Adrenal gland (tissue), 12 donors: ENCODE data around the gene SLC66A1. TPM values are rescaled to one million over a fixed set of nuclear protein-coding genes. Genes with fewer than 3 reads are reported as not detected.
"Not testable (repeated sequence)": the region's sequence is repeated elsewhere in the genome, so short reads cannot be mapped to it uniquely, and the experiment has no call there.

ENCODE experiments used
- DNase-seq, 7 donors: peaks; one replicate each; pipeline ENCODE4 v3.0.0-alpha.2; 2019 to 2020
- H3K27ac ChIP-seq, 5 donors: fragments of 200-600 bp; sonication (generic) in 4 of 5; 1 replicate in 3 of 5; 2 replicates in 2 of 5; pipeline versions ENCODE4 v1.5.1 to v1.8.0; 2016 to 2020; ENCODE audit warnings: mild to moderate bottlenecking in 1 of 5
- H3K27me3 ChIP-seq: fragments of 200-600 bp; 2 replicates; pipeline ENCODE4 v1.8.0; 2021
- H3K36me3 ChIP-seq, 2 donors: fragments of 200-600 bp; replicated peaks in 1 of 2; 1 replicate in 1 of 2; 2 replicates in 1 of 2; pipeline versions ENCODE4 v1.5.1 to v1.8.0; 2018 to 2022
- H3K4me1 ChIP-seq, 2 donors: fragments of 200-600 bp; replicated peaks in 1 of 2; 1 replicate in 1 of 2; 2 replicates in 1 of 2; pipeline versions ENCODE4 v1.5.1 to v1.8.0; 2018 to 2021
- H3K4me3 ChIP-seq, 4 donors: fragments of 200-600 bp; sonication (generic) in 3 of 4; one replicate each; pipeline ENCODE4 v1.5.1; 2016 to 2018
- H3K9me3 ChIP-seq, 3 donors: fragments of 200-600 bp; sonication (generic) in 1 of 3; replicated peaks in 1 of 3; 1 replicate in 2 of 3; 2 replicates in 1 of 3; pipeline versions ENCODE4 v1.5.1 to v1.8.0; 2016 to 2021
- POLR2A ChIP-seq, 2 donors: fragments of 450-650 bp; IDR thresholded peaks; one replicate each; pipeline ENCODE4 v1.6.1; 2017; ENCODE audit warnings: antibody characterized with exemption in 2 of 2, mild to moderate bottlenecking in 2 of 2, moderate library complexity in 1 of 2
- WGBS, 4 donors: extraction: QIAGEN DNeasy Blood & Tissue Kit in 2 of 4; methylation state at CpG; one replicate each; pipeline versions ENCODE4 v1.1.5 to v1.1.7; 2013 to 2017; 5-methylcytosine and 5-hydroxymethylcytosine counted together
- intact Hi-C, 2 donors: fragments of 100-400 bp; cut with DNase I; formaldehyde crosslinking; loops; one replicate each; pipeline versions ENCODE4 v1.14.1 to v1.15.0; 2022 to 2023
- polyA plus RNA-seq, 3 donors: library from polyadenylated mRNA; stranded (reverse); fragments of 200-250 nt in 2 of 3; fragments of 350-450 nt in 1 of 3; fragmentation: Illumina TruSeq in 1 of 3; extraction: RNeasy Lipid Tissue Mini Kit (QIAGEN cat#74804) in 1 of 3; gene quantifications; one replicate each; pipeline ENCODE4 v1.2.3, GENCODE V29; 2013 to 2014
- total RNA-seq, 9 donors: library from RNA; depleted of rRNA in 4 of 9; stranded (reverse); fragments of >200 nt in 4 of 9; fragments of 120-200 nt in 1 of 9; fragmentation: NEBNext Ultra II Directional in 1 of 9; extraction: Animal tissue kit (Norgen Biotek cat#: 25700) in 1 of 9; gene quantifications; one replicate each; pipeline versions ENCODE4 v1.1.0 to v1.2.4, GENCODE V29; 2013 to 2023
- TF ChIP-seq, protein P1 (sequence below), 6 experiments: fragments of 450-650 bp in 4 of 6; fragments of 200-600 bp in 2 of 6; sonication (generic) in 1 of 6; IDR thresholded peaks; 1 replicate in 5 of 6; 2 replicates in 1 of 6; pipeline versions ENCODE4 v1.5.1 to v1.8.0; 2016 to 2021; ENCODE audit warnings: antibody characterized with exemption in 6 of 6, mild to moderate bottlenecking in 2 of 6, moderate library complexity in 1 of 6
- donor health status: healthy with polysubstance abuse.
- donor health status: Bipolar disorder and iron deficiency.
- donor health status: DM: yes; HTN: yes; CAD: no.
- donor health status: DM: no; HTN: no; CAD: no.
- donor health status: DM: no; HTN: no; CAD: no.
- donor health status: DM: yes; HTN: yes; CAD: no.

Gene SLC66A1
- total and polyA plus RNA-seq, 12 donors: 19.1 to 82.9 (median 36.5) TPM

DNA sequence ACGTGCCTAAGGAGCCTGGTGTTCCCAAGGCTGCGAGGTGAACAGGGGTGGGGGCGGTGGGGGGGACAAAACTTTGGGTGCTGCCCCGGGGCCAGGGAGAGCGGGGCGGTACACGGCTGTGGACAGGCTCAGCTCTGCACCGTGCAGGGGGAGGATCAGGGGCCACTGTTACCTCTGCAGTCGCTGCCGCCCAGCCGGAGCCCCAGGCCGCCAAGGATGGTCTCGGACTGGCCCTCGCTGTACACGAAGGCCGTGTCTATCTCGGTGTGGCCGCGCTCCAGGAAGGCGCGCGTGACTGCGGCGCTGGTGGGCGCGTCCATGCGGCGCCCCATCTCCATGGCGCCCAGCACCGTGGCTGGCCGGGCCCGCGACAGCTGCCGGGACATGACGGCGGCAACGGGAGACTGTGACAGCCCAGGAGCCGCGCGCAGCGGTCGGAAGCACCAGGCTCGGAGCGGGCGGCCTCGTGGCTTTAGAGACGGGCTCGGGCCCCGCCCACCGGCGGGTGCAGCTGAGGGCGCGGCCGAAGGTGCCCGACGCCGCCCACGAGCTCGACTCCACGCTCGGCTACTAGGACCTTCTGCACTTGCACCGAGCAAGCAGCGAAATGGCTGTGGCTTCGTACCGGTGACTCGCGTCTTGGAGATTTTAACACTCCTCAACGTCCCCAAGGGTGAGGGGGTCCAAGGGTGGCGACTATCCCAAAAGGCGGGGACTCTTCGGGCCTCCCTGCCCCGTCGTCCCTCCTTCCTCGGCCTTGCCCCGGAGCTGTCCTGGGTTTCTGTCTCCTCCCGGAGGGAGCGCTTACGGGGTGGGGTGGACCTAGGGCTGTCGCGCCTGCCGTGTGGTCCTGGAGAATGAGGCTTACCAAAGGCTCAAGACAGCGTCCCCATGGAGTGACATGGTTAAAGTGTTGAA, 23.5 kb upstream of the SLC66A1 start, which contains the start of gene AKR7A3:
AKR7A3 (minus strand) TSS at position 447 of the 918 bp plus-strand sequence; CDS start at position 386, 61 bp downstream.
- intact Hi-C loops: not testable (repeated sequence)
- peak within 1 kb of the TSS in 1 of 5 donors; percentile 8 for H3K27ac ChIP-seq
- DNase-seq: peak; percentile 60 to 83 (median 69)

DNA sequence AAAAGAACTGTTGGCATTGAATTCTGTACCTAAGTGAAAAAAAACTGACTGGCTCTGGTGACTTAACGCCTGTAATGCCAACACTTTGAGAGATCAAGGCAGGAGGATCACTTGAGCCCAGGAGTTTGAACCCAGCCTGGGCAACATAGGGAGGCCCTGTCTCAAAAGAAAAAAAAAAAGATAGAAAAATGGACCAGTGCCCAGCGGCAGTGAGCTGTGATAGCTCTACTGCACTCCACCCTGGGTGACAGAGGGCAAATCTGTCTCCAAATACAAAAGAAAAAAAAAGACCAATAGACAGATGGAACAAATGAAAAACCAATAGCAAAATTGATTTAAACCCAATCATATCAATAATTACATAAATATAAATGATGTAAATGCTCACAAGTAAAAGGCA, 22.9 kb upstream of the SLC66A1 start:
- DNase-seq: peak in 1 of 7 donors; percentile 36
- WGBS, 4 donors: 33 to 49% (median 37%) methylated on average over 2 of the region's 2 CpGs
- intact Hi-C loops: no loop called here
- Histone ChIP-seq H3K36me3 (no peaks in the 10 kb centered on the region), H3K27me3 (no peaks in the 10 kb centered on the region), H3K9me3 (no peaks in the 10 kb centered on the region), H3K4me3 (peak overlapping the region in 3 of 4 donors; percentile 47 to 51 (median 49)), H3K4me1 (peaks cover 0 to 8% of the 10 kb centered on the region in 2 donors), H3K27ac (peak overlapping the region in 1 of 5 donors; percentile 8)
- TF ChIP-seq POLR2A (IDR thresholded peaks at IDR 0.05): no peak
- TF ChIP-seq, protein P1, sequence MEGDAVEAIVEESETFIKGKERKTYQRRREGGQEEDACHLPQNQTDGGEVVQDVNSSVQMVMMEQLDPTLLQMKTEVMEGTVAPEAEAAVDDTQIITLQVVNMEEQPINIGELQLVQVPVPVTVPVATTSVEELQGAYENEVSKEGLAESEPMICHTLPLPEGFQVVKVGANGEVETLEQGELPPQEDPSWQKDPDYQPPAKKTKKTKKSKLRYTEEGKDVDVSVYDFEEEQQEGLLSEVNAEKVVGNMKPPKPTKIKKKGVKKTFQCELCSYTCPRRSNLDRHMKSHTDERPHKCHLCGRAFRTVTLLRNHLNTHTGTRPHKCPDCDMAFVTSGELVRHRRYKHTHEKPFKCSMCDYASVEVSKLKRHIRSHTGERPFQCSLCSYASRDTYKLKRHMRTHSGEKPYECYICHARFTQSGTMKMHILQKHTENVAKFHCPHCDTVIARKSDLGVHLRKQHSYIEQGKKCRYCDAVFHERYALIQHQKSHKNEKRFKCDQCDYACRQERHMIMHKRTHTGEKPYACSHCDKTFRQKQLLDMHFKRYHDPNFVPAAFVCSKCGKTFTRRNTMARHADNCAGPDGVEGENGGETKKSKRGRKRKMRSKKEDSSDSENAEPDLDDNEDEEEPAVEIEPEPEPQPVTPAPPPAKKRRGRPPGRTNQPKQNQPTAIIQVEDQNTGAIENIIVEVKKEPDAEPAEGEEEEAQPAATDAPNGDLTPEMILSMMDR (IDR thresholded peaks at IDR 0.05): no peak

More for the DNA sequence above, 23.5 kb upstream of the SLC66A1 start, which contains the start of gene AKR7A3:
- 12 to 46% (median 22%) methylated on average over 10 to 70 of the region's 82 CpGs for WGBS, 4 donors
- not testable (repeated sequence) for H3K27me3 ChIP-seq, H3K9me3 ChIP-seq, H3K36me3 ChIP-seq, H3K4me1 ChIP-seq
- peak within 1 kb of the TSS in 3 of 4 donors; percentile 47 to 51 (median 49) for H3K4me3 ChIP-seq
- TF ChIP-seq POLR2A (IDR thresholded peaks at IDR 0.05): peak in 1 of 2 donors; percentile 13

DNA sequence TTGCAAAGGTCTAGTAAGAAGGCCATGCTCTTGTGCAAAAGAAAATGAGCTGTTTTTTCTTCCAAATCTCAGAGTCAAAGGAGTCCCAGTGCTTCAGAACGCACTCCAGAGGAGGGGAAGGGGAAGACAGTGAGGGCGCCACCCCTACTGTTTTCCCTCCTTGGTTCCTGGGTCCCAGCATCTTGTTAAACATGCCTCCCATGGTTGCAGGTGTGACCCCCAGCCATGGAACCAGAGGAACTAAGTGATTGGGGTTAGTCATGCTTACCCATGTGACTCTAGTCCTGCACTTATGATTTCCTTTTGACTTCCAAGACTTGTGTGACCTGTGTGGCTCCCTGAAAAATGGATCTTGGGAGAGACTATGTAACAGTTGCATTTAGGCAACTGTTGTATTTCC, 17.5 kb upstream of the SLC66A1 start:
- intact Hi-C loops: no loop called here
- H3K27ac ChIP-seq: no peak overlapping the region
- H3K4me3 ChIP-seq: no peak overlapping the region
- peaks cover 0 to 6% (median 0%) of the 10 kb centered on the region in 3 donors for H3K9me3 ChIP-seq
- no peaks in the 10 kb centered on the region for H3K27me3 ChIP-seq
- no peaks in the 10 kb centered on the region for H3K36me3 ChIP-seq
- H3K4me1 ChIP-seq: no peaks in the 10 kb centered on the region
- no peak for DNase-seq
- TF ChIP-seq, protein P1 (IDR thresholded peaks at IDR 0.05): no peak
- no peak for TF ChIP-seq POLR2A (IDR thresholded peaks at IDR 0.05)
- whole genome bisulfite sequencing, 4 donors: 92 to 100% (median 97%) methylated on average over 2 of the region's 2 CpGs

- DNase-seq: peak in 1 of 7 donors; percentile 17
- 95 to 100% (median 97%) methylated on average over 2 of the region's 2 CpGs; no CpG with 5 or more reads in 1 of the 4 donors for WGBS, 4 donors
- no peak for TF ChIP-seq POLR2A (IDR thresholded peaks at IDR 0.05)
- TF ChIP-seq, protein P1 (IDR thresholded peaks at IDR 0.05): no peak
- Histone ChIP-seq H3K4me3 (no peak overlapping the region), H3K4me1 (no peaks in the 10 kb centered on the region), H3K36me3 (peaks cover 0 to 25% of the 10 kb centered on the region in 2 donors), H3K27me3 (no peaks in the 10 kb centered on the region), H3K27ac (no peak overlapping the region), H3K9me3 (peaks cover 0 to under 1% (median 0%) of the 10 kb centered on the region in 3 donors)
- intact Hi-C loops: no loop called here
Measured at GRCh38 chr1:19300211-19300610, 11.9 kb upstream of the SLC66A1 start.

DNA sequence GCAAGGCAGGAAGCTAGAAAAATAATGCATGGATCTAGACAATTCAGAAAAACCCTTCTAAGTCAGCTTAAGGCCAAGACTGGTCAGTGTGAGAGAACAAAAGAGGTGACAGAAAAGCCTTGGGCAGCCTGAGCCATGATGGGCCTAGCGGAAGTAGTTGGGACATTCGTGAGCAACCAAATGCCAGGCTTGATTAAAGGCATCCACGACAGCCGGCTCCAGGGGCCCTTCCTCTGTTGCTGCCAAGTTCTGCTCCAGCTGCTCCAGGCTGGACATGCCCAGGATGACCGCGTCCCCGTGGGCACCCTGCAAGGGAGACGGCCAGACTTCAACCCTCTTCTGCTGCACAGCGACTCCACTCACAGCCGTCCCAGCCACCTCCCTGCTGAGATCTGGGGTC, 8.0 kb upstream of the SLC66A1 start:
- H3K4me3 ChIP-seq, H3K9me3 ChIP-seq, H3K4me1 ChIP-seq, H3K27me3 ChIP-seq, H3K27ac ChIP-seq, intact Hi-C loops, DNase-seq: not testable (repeated sequence)
- peaks cover 0 to 57% of the 10 kb centered on the region in 2 donors for H3K36me3 ChIP-seq
- WGBS, 4 donors: 93 to 97% (median 94%) methylated on average over 6 to 10 of the region's 10 CpGs
